ENCODE results near the gene EMILIN1. TPM values are rescaled to one million over a fixed set of nuclear protein-coding genes. Genes with fewer than 3 reads are reported as not detected.

EMILIN1 gene
- total RNA-seq: 10 to 100 TPM in 4 of 8 experiments, 1 to 10 TPM in 4; 1.4 to 24.6 (median 12.1) TPM

- Histone ChIP-seq H3K4me1 (replicated peaks in 1 of 2) (peaks cover 33 to 34% of the 10 kb centered on the region in 2 donors), H3K4me3 (no peak within 1 kb of the TSS), H3K27ac (peak within 1 kb of the TSS in 1 of 2 donors; percentile 50)
- WGBS, 10 experiments: 0% methylated on average over 1 of the region's 41 CpGs; no CpG with 5 or more reads in 9 of the 10 experiments
- peak in 6 of 8 experiments; percentile 2 to 68 (median 38) for ATAC-seq (replicated peaks in 6 of 8)
- in situ Hi-C loops (cut with MboI; ENCODE audit: low pct_unique_long_range_greater_than_20kb in 2 of 9, low sequenced_read_pairs in 9 of 9, unreplicated experiment in 9 of 9): loop anchor here in 2 of 9 experiments (25.0 kb wide), 2 partner anchors 116 to 134 kb away; partner anchors contain the start of genes ATRAID (in 1 of the 2), CAD (in 1 of the 2), MAPRE3 (in 1 of the 2) and SLC5A6 (in 1 of the 2)
These were observed at the start of gene EMILIN1 for GRCh38 chr2:27078267-27079194. Gene EMILIN1 (plus strand): TSS chr2:27078615. CDS start chr2:27079066, 451 bp downstream.

- ATAC-seq (replicated peaks in 6 of 8): no peak
These were observed 49.4 kb upstream of the EMILIN1 start for GRCh38 chr2:27029051-27029450.

GRCh38 chr2:27032495-27033252 lies 45.7 kb upstream of the EMILIN1 start, which contains the start of gene TMEM214:
Gene TMEM214 (plus strand): TSS chr2:27032965. CDS start chr2:27033016, 51 bp downstream.
- ATAC-seq (replicated peaks in 6 of 8): peak; percentile 97 to 99 (median 98)
- H3K4me3 ChIP-seq: peak within 1 kb of the TSS; percentile 52 to 94 (median 81)
- H3K4me1 ChIP-seq (replicated peaks in 1 of 2): peaks cover 10 to 12% of the 10 kb centered on the region in 2 donors
- in situ Hi-C loops (cut with MboI; ENCODE audit: low pct_unique_long_range_greater_than_20kb in 2 of 9, low sequenced_read_pairs in 9 of 9, unreplicated experiment in 9 of 9): loop anchor here in 1 of 9 experiments (25.0 kb wide), 1 partner anchor 195 kb away; the partner anchor contains the start of gene DPYSL5
- 0 to 15% (median 0%) methylated on average over 1 to 10 of the region's 76 CpGs; no CpG with 5 or more reads in 5 of the 10 experiments for WGBS, 10 experiments
- peak within 1 kb of the TSS; percentile 78 to 91 for H3K27ac ChIP-seq

More at GRCh38 chr2:27029051-27029450, 49.4 kb upstream of the EMILIN1 start:
- peaks cover 7 to 9% of the 10 kb centered on the region in 2 donors for H3K4me1 ChIP-seq (replicated peaks in 1 of 2)
- no peak overlapping the region for H3K4me3 ChIP-seq
- WGBS, 10 experiments: 50 to 94% (median 77%) methylated on average over 1 to 2 of the region's 2 CpGs; no CpG with 5 or more reads in 6 of the 10 experiments
- no peak overlapping the region for H3K27ac ChIP-seq
- in situ Hi-C loops (cut with MboI; ENCODE audit: low pct_unique_long_range_greater_than_20kb in 2 of 9, low sequenced_read_pairs in 9 of 9, unreplicated experiment in 9 of 9): loop anchor here in 1 of 9 experiments (25.0 kb wide), 1 partner anchor 192 kb away; the partner anchor contains the start of gene DPYSL5

GRCh38 chr2:27033253-27033852 lies 45.1 kb upstream of the EMILIN1 start:
- Histone ChIP-seq H3K4me1 (replicated peaks in 1 of 2) (peaks cover 10 to 12% of the 10 kb centered on the region in 2 donors), H3K4me3 (peak overlapping the region; percentile 52 to 94 (median 81)), H3K27ac (peak overlapping the region; percentile 78 to 91)
- in situ Hi-C loops (cut with MboI; ENCODE audit: low pct_unique_long_range_greater_than_20kb in 2 of 9, low sequenced_read_pairs in 9 of 9, unreplicated experiment in 9 of 9): loop anchor here in 1 of 9 experiments (25.0 kb wide), 1 partner anchor 196 kb away; the partner anchor contains the start of gene DPYSL5
- WGBS, 10 experiments: 0 to 83% (median 20%) methylated on average over 1 to 3 of the region's 11 CpGs; no CpG with 5 or more reads in 5 of the 10 experiments
- no peak for ATAC-seq (replicated peaks in 6 of 8)

- no peak overlapping the region for H3K27ac ChIP-seq
- no peak overlapping the region for H3K4me3 ChIP-seq
- ATAC-seq (replicated peaks in 6 of 8): no peak
- in situ Hi-C loops (cut with MboI; ENCODE audit: low pct_unique_long_range_greater_than_20kb in 2 of 9, low sequenced_read_pairs in 9 of 9, unreplicated experiment in 9 of 9): loop anchor here in 1 of 9 experiments (25.0 kb wide), 1 partner anchor 201 kb away; the partner anchor contains the start of gene DPYSL5
- peaks cover 8% of the 10 kb centered on the region in 2 donors for H3K4me1 ChIP-seq (replicated peaks in 1 of 2)
- 88% methylated on average over 3 of the region's 6 CpGs; no CpG with 5 or more reads in 9 of the 10 experiments for WGBS, 10 experiments
These were observed 40.4 kb upstream of the EMILIN1 start for GRCh38 chr2:27038012-27038411.

GRCh38 chr2:27038631-27039339 lies 39.6 kb upstream of the EMILIN1 start:
- ATAC-seq (replicated peaks in 6 of 8): peak in 2 of 8 experiments; percentile 10 to 14
- H3K27ac ChIP-seq: no peak overlapping the region
- peaks cover 5% of the 10 kb centered on the region in 2 donors for H3K4me1 ChIP-seq (replicated peaks in 1 of 2)
- H3K4me3 ChIP-seq: no peak overlapping the region
- WGBS, 10 experiments: 80 to 100% (median 87%) methylated on average over 1 to 6 of the region's 17 CpGs; no CpG with 5 or more reads in 3 of the 10 experiments
- in situ Hi-C loops (cut with MboI; ENCODE audit: low pct_unique_long_range_greater_than_20kb in 2 of 9, low sequenced_read_pairs in 9 of 9, unreplicated experiment in 9 of 9): loop anchor here in 1 of 9 experiments (25.0 kb wide), 1 partner anchor 201 kb away; the partner anchor contains the start of gene DPYSL5

- H3K4me3 ChIP-seq: no peak overlapping the region
- ATAC-seq (replicated peaks in 6 of 8): no peak
- WGBS, 10 experiments: 40 to 100% (median 90%) methylated on average over 1 to 2 of the region's 6 CpGs; no CpG with 5 or more reads in 5 of the 10 experiments
These were observed 39.0 kb upstream of the EMILIN1 start for GRCh38 chr2:27039426-27039825.

GRCh38 chr2:27039871-27040270 lies 38.5 kb upstream of the EMILIN1 start:
- ATAC-seq (replicated peaks in 6 of 8): peak in 2 of 8 experiments; percentile 5 to 10
- Histone ChIP-seq H3K4me1 (replicated peaks in 1 of 2) (no peaks in the 10 kb centered on the region), H3K4me3 (no peak overlapping the region), H3K27ac (no peak overlapping the region)
- 58 to 100% (median 100%) methylated on average over 2 to 4 of the region's 7 CpGs; no CpG with 5 or more reads in 7 of the 10 experiments for WGBS, 10 experiments
- in situ Hi-C loops (cut with MboI; ENCODE audit: low pct_unique_long_range_greater_than_20kb in 2 of 9, low sequenced_read_pairs in 9 of 9, unreplicated experiment in 9 of 9): loop anchor here in 1 of 9 experiments (25.0 kb wide), 1 partner anchor 203 kb away; the partner anchor contains the start of gene DPYSL5

More at GRCh38 chr2:27039426-27039825, 39.0 kb upstream of the EMILIN1 start:
- in situ Hi-C loops (cut with MboI; ENCODE audit: low pct_unique_long_range_greater_than_20kb in 2 of 9, low sequenced_read_pairs in 9 of 9, unreplicated experiment in 9 of 9): loop anchor here in 1 of 9 experiments (25.0 kb wide), 1 partner anchor 202 kb away; the partner anchor contains the start of gene DPYSL5
- Histone ChIP-seq H3K27ac (no peak overlapping the region), H3K4me1 (replicated peaks in 1 of 2) (no peaks in the 10 kb centered on the region)

GRCh38 chr2:27040282-27040681 lies 38.1 kb upstream of the EMILIN1 start:
- Histone ChIP-seq H3K4me3 (no peak overlapping the region), H3K4me1 (replicated peaks in 1 of 2) (no peaks in the 10 kb centered on the region), H3K27ac (no peak overlapping the region)
- 60 to 100% (median 91%) methylated on average over 1 to 4 of the region's 8 CpGs; no CpG with 5 or more reads in 6 of the 10 experiments for WGBS, 10 experiments
- in situ Hi-C loops (cut with MboI; ENCODE audit: low pct_unique_long_range_greater_than_20kb in 2 of 9, low sequenced_read_pairs in 9 of 9, unreplicated experiment in 9 of 9): loop anchor here in 1 of 9 experiments (25.0 kb wide), 1 partner anchor 203 kb away; the partner anchor contains the start of gene DPYSL5
- ATAC-seq (replicated peaks in 6 of 8): peak in 3 of 8 experiments; percentile 10 to 15 (median 14)

GRCh38 chr2:27041752-27042151 lies 36.7 kb upstream of the EMILIN1 start:
- 54 to 90% (median 74%) methylated on average over 1 to 5 of the region's 5 CpGs; no CpG with 5 or more reads in 2 of the 10 experiments for WGBS, 10 experiments
- no peak overlapping the region for H3K4me3 ChIP-seq
- H3K4me1 ChIP-seq (replicated peaks in 1 of 2): no peaks in the 10 kb centered on the region
- in situ Hi-C loops (cut with MboI; ENCODE audit: low pct_unique_long_range_greater_than_20kb in 2 of 9, low sequenced_read_pairs in 9 of 9, unreplicated experiment in 9 of 9): loop anchor here in 1 of 9 experiments (25.0 kb wide), 1 partner anchor 204 kb away; the partner anchor contains the start of gene DPYSL5
- no peak overlapping the region for H3K27ac ChIP-seq
- ATAC-seq (replicated peaks in 6 of 8): peak in 1 of 8 experiments; percentile 8

- H3K27ac ChIP-seq: no peak overlapping the region
- ATAC-seq (replicated peaks in 6 of 8): no peak
- H3K4me3 ChIP-seq: no peak overlapping the region
- no peaks in the 10 kb centered on the region for H3K4me1 ChIP-seq (replicated peaks in 1 of 2)
- in situ Hi-C loops (cut with MboI; ENCODE audit: low pct_unique_long_range_greater_than_20kb in 2 of 9, low sequenced_read_pairs in 9 of 9, unreplicated experiment in 9 of 9): loop anchor here in 1 of 9 experiments (25.0 kb wide), 1 partner anchor 205 kb away; the partner anchor contains the start of gene DPYSL5
- 69 to 100% (median 89%) methylated on average over 1 to 10 of the region's 10 CpGs; no CpG with 5 or more reads in 1 of the 10 experiments for WGBS, 10 experiments
These were observed 36.2 kb upstream of the EMILIN1 start for GRCh38 chr2:27042159-27042661.

All from motor neuron (in vitro differentiated cells).